Uterus (tissue), 2 donors: Measurements from ENCODE around the gene MAP4K3.

Experiments
- POLR2A ChIP-seq, 2 donors: fragments of 450-650 bp; IDR thresholded peaks; one replicate each; pipeline ENCODE4 v1.6.1; 2016; ENCODE audit warnings: antibody characterized with exemption in 2 of 2, mild to moderate bottlenecking in 1 of 2, moderate library complexity in 1 of 2
- TF ChIP-seq, protein P1 (sequence below), 4 experiments: fragments of 200-600 bp in 2 of 4; fragments of 450-650 bp in 2 of 4; sonication (generic) in 2 of 4; IDR thresholded peaks; one replicate each; pipeline ENCODE4 v1.5.1; 2016 to 2019; ENCODE audit warnings: antibody characterized with exemption in 4 of 4, mild to moderate bottlenecking in 2 of 4, moderate library complexity in 1 of 4

DNA sequence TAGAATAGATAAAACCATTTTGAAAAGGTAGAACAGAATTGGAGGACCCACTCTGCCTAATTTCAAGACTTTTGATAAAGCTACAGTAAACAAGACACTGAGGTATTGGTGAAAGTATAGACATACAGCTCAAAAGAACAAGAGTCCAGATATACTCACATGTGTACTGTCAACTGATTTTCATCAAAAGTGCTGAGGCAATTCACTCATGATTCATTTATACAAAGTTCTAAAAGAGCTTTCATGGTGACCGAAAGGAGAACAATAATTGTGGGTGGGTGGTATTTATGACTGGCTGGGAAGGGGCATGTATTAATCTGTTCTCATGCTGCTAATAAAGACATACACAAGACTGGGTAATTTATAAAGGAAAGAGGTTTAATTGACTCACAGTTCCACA is 7.3 kb downstream of the MAP4K3 start:
- no peak for TF ChIP-seq POLR2A (IDR thresholded peaks at IDR 0.05)
- TF ChIP-seq, protein P1, sequence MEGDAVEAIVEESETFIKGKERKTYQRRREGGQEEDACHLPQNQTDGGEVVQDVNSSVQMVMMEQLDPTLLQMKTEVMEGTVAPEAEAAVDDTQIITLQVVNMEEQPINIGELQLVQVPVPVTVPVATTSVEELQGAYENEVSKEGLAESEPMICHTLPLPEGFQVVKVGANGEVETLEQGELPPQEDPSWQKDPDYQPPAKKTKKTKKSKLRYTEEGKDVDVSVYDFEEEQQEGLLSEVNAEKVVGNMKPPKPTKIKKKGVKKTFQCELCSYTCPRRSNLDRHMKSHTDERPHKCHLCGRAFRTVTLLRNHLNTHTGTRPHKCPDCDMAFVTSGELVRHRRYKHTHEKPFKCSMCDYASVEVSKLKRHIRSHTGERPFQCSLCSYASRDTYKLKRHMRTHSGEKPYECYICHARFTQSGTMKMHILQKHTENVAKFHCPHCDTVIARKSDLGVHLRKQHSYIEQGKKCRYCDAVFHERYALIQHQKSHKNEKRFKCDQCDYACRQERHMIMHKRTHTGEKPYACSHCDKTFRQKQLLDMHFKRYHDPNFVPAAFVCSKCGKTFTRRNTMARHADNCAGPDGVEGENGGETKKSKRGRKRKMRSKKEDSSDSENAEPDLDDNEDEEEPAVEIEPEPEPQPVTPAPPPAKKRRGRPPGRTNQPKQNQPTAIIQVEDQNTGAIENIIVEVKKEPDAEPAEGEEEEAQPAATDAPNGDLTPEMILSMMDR (IDR thresholded peaks at IDR 0.05) = no peak
